CD4-positive, alpha-beta T cell treated with Interleukin-15 for 1 hour (primary cell): ENCODE results near the gene NXN.
"Not testable (repeated sequence)": the region's sequence is repeated elsewhere in the genome, so short reads cannot be mapped to it uniquely, and the experiment has no call there.

ENCODE experiments used
- DNase-seq: peaks from one replicate; pipeline ENCODE4 v3.0.0-alpha.2; 2020

Gene NXN

GRCh38 chr17:951325-952132 is 28.0 kb downstream of the NXN start:
- DNase-seq = no peak

DNA sequence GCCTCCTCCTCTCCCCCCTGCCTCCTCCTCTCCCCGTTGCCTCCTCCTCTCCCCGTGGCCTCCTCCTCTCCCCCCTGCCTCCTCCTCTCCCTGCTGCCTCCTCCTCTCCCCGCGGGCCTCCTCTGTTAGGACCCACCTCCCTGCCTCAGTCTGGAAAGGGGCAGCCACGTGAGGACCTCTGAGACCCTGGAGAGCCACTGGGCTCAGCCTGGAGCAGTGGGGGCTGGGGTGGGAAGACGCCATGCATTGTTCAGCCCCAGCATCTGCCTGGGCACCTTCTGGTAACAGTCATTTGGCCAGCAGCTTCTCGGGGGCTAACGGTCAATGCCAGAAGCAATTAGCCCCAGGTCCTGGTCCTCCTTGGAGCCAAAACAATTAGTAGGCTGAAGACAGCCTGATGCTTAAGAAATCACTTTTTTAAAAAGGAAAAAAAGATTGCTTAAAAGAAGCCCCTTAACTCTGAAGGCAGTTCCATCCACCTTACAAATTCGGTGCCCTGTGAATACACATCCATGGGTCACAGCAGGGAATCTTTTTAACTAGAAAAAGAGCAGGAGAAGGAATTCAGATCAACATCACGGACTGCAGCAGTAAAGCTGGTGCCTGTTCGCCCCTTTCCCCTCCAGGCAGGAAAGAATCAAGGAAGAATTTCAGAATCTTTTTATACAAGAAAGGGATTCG is 29.8 kb downstream of the NXN start:
- DNase-seq = no peak

GRCh38 chr17:948284-948852 is 31.2 kb downstream of the NXN start:
- no peak for DNase-seq

DNA sequence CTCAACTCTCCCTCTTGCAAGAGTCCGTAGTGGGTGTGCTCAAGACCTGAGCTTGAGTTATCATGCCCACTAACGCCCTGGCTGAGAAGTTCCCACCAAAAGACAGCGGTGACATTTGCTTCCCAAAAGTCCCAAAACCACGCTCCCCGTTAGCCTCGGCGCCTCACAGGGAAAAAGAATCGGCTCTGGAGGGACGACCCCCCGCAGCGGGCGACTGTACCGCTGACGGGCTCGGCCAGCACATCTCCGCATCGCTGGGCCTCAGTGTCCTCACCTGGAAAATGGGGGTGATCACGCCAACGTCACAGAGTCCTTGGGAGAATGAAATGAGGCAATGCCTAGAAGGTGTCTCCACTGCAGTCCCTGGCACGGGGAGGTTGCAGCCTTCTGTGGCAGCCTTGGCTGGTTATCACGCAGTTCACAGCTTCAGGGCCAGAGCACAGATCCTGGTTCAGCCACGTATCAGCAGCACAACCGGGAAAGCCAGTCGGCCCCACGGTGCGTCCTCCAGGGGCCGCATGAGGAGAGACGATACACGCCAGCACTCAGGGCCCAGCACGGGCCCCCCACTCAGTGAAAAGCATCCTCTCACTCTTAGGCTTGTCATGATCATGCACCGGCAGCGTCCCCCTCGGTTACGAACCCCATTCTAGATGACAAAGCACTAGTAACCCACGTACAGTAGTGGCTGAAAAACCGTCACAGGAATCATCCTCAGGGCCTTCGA is 32.9 kb downstream of the NXN start:
- no peak for DNase-seq

- DNase-seq = no peak
Measured at GRCh38 chr17:945672-946071, 33.9 kb downstream of the NXN start.

- DNase-seq = no peak
Measured at GRCh38 chr17:944266-944826, 35.2 kb downstream of the NXN start.

GRCh38 chr17:935485-935884 is 44.1 kb downstream of the NXN start:
- DNase-seq = no peak

- DNase-seq = no peak
Measured at GRCh38 chr17:933312-934073, 46.1 kb downstream of the NXN start.

DNA sequence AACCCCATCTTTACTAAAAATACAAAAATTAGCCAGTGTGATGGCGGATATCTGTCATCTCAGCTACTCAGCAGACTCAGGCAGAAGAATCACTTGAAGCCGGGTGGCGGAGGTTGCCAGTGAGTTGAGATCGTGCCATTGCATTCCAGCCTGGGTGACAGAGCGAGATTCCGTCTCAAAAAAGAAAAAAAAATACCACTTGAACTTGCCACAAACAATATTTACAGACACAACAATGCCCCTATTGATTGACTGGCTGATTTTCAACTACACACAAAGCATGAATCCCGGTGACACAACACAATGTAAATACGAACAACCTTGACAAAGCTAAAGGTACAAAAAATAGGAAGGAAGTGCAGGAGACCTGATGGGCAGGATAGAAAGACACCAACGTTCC is 49.3 kb downstream of the NXN start:
- no peak for DNase-seq

DNA sequence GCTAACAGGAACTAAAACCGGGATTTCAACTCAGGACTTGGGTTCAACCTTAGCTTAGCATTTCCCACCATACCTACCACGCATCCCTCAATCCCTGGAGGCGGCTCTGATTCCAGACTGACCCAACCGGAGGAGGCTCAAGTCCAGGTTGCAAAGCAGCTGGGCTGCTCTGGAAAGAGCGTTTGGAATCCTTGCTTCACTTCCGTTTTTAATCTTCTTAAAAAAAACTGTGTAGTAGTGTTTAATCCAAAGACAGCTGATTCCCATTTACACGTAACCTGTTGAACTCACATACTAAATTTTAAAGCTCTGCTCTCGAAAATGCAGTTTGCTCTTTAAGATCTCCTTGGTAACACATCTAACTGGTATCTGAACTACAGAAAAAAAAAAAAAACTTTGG is 50.0 kb downstream of the NXN start:
- DNase-seq = no peak

DNA sequence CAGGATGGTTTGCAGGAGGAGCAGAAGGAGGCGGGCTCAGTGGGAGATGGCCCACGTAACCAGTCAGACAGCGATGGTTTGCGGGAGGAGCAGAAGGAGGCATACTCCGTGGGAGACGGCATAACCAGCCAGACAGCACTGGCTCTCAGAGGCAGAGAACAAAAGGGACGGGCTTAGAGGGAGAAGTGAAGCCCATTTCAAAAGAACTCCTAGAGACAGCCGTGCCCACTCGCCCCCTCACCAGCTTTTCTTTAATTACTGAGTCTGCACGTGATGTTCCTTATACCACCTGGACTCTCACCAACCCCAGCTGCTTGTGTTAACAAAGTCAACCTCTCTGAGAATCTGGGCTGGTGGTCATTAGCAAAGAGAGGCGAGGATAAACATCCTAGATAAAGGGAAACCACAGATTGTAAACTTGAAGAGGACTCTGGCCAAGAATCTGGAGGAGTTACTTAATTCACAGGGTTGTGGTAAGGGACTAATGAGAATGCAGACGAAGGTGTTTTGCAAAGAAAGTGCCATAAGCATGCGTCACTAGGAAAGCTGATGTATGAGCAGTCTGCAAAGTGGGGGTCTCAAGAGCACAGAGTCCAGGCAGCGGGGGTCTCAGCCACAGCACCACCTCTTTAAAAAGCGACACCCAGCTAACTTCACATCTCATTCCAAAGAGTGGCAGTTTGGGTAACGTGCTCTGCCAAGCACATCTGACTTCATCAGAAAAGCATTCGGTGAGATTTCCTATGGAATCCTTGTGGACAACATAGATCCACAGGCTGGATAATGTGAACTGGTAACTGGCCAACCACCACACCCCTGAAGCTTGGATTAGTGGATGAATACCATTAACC is 51.7 kb downstream of the NXN start:
- no peak for DNase-seq

DNA sequence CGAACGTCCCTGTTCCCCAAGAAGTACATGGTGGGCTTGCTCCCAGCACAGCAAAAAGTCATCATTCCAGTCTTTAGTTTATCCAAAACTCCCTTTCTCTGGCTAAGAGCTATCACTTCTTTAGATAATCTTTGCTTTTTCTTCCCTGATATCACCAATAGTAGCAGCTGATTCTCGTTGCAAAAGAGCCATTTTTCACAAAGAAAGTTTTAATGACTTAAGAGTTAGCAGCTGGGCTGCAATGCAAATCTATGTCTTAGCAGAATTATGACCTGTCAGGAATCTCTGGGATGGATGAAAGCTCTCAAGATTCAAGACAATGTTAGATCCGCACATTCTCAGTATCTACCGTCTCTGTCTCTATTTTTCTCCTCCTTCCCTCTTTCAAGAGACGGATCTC is 53.8 kb downstream of the NXN start:
- DNase-seq = no peak

DNA sequence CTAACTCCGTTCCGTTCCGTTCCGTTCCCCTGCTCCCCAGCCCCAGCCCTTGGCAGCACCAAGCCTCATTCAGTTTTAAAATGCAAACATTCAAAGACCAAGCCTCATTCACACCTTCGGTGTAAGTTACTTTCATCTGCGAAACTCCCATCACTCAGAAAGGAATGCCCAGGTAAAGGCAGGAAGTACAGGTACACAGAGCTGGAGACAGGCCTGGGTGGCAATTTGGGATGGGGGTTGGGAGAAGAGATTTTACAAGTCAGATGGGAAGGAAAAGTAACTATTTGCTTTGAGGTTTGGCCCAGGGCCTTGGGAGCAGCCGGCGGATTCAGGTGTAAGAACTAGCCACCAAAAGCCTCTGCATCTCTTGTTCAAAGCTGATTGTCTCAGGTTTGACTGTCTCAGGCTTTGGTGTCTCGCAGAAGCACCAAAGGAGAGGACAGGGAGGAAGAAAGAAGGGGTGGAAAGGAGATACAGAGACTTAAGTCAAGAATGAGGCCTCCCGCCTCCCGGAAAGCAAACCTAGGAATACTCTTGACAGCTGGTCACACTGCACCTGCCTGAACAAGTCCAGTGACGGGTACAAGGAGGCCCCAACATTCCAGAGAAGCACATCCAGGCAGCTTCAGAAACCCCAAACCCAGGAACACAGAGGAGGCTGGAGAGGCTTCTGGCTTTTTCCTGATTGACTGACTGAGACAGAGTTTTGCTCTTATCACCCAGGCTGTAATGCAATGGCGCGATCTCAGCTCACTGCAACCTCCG is 54.7 kb downstream of the NXN start:
- no peak for DNase-seq

- not testable (repeated sequence) for DNase-seq
Measured at GRCh38 chr17:924306-924705, 55.3 kb downstream of the NXN start.

GRCh38 chr17:923633-924032 is 55.9 kb downstream of the NXN start:
- no peak for DNase-seq

- DNase-seq = no peak
Measured at GRCh38 chr17:921161-921560, 58.4 kb downstream of the NXN start.

DNA sequence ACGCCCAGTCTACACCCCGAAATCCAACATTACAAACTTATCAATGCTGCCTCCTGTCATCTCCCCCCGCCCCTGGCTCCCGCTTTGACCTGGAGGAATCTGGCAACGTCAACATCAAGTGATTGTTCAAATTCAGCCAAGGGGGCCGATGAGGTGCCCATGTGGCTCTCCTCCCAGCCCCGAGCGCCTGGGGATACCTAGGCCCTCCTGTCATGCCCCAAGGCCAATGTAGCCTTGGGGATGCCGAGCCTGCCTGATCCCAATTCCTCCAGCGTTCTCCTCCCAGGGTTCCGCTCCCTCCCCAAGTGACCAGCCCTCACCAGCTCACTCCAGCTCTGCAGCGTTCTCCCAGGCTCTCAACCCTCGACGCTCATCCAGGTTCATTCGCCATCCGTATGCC is 59.4 kb downstream of the NXN start:
- DNase-seq = no peak

DNA sequence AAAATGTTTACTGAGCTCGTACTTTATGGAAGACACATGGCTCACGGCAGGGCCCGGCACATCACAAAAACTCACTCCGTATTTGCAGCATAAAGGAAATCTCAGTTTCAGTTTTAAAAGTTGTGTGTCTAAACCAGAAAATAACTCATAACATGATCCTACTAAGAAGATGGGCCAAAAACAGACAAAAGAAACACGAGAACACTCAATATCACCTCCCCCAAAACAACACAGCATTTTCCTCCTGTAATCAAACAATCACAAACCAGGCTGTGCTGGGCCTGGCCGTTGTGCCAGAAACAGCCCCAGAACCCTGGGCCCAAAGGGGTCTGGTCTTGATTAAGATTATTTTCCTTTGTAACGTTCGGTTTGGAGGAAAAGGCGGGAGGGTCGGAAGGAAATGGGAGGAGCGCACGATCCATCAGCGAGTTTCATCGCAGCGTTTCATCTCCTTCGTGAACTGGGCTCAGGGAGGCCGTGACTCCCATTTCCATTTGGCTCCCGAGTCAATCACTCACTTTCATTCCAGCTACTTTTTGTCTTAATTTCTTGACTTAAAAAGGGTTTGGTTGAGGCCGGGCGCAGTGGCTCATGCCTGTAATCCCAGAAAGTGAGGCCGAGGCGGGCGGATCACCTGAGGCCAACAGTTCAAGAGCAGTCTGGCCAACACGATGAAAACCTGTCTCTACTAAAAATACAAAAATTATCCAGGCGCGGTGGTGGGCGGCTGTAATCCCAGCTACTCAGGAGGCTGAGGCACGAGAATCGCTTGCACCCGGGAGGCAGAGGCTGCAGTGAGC is 61.4 kb downstream of the NXN start:
- DNase-seq = no peak

- DNase-seq = no peak
Measured at GRCh38 chr17:917391-917811, 62.2 kb downstream of the NXN start.

DNA sequence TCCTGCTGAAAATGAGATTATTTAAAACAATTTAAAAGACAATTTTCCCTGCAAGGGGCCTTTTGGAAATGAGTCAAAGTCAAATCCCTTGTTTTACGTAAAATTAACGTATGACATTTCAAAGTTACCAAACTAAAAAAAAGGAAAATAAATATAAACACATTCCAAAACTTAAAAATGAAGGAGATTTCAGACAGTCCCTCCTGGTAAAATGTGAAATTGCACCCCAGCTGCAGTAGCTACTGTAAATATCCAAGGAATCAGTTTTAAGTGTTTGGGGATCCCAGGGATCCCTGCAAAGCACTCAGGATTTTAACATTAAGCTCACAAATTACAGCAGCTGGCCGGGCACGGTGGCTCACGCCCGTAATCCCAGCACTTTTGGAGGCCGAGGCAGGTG is 63.3 kb downstream of the NXN start:
- no peak for DNase-seq
